GM18951 (cell line): ENCODE measurements around the gene TNNC1.

Experiments
- POLR2A ChIP-seq: IDR thresholded peaks from 4 replicates; pipeline ENCODE4 v1.6.1; 2011; ENCODE audit warnings: mild to moderate bottlenecking; ENCODE audit not compliant: insufficient read length, insufficient read depth; ENCODE audit errors: extremely low read depth
- in situ Hi-C: fragments of 300-500 bp; cut with MboI; formaldehyde crosslinking; loops from one replicate; pipeline ENCODE4 v1.12.0; 2022; ENCODE audit warnings: low sequenced_read_pairs, mixed read lengths, inconsistent platforms; ENCODE audit not compliant: unreplicated experiment

Gene TNNC1

DNA sequence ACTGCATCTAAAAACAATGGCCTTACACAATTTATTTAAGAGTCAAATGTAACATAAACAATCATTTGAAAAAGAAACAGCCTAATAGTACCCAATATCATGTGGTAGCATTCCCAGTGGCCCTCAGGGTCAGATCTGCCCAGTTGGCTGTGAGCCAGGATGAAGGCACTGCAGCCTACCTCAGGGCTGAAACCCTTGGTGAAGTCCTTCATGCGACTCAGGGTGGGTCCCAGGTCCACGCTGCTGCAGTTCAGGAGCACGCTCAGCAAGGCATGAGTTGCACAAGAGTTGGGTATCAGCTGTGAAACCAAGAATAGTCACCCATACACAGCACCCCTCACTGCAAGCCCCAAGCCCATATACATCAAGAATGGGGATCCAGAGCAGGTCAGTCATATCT, 46.1 kb downstream of the TNNC1 start:
- in situ Hi-C loops: no loop called here
- no peak for TF ChIP-seq POLR2A

DNA sequence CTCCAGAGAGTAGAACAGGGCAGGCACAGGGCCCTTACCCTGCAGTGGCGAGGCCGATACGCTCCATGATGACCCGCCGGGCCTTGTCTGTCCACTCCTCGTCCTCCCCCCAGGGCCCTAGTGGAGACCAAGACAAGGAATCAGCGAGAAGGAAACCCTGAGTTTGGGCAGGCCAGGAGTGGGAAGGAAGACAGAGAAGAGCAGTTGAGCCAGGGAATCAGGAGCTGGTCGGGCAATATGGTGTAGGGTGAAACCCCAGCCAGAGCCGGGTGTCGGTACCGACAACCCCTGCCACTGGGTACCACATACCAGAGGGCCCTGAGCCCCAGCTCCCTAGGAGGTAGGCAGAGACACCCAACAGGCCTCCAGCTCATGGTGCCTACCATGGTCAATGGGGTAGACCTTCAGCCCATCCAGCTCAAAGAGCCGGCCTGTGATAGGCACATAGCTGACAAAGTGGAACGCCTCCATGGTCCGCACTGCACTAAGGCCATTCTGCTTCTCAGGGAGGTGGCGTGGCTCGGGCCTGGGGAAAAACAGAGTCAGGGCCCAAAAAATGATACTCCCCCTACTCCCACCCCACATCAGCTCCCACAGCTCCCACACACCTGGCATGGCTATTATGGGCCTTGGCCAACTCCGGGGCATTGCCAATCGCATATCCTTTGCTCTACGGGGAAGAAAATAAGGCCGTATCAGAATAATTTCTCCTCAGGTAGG, 46.9 kb downstream of the TNNC1 start:
- TF ChIP-seq POLR2A: no peak

DNA sequence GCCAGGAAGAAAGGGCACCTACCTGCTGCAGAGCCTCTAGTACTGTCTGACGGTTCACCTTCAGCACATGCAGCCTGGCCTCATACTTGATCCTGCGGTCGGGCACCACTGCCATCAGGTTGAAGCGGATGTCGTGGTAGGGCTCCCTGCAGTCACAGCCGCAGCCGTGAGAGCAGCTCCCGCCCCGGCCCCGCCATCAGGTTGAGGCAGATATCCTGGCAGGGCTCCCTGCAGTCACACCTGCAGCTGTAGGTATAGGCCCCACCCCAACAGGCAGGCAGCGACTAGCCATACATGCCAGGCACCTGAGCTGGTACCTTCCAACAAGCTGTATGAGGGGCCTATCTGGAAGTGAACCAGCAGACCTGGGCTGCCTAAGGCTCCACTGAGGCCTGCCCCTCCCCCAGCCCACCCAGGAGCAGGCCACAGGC, 47.6 kb downstream of the TNNC1 start:
- in situ Hi-C loops: no loop called here
- no peak for TF ChIP-seq POLR2A

More for the DNA sequence above, 46.9 kb downstream of the TNNC1 start:
- in situ Hi-C loops: no loop called here

DNA sequence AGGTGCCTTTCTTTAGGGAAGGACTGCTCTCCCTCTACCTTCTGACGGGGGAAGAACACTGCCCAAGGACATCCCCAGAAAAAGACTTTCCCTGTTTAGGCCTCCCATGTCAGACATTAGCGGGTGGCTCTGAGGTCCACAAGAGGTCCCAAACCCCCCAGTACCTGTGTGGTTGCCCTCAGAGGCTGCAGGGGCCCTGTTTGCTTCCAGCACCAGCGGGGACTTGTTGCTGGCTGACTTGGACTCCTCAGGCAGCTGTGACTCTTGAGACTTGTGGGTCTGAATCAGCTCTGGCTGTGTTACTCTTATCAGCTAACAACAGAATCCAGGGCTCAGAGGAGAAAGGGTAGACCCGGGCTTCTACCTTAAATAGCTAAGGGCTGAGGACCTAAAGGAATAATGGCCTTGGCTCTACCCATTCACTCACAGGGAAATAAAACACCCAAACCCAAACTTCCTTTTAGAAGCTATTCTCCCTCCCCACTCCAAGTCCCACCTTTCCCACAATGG, 48.2 kb downstream of the TNNC1 start:
- in situ Hi-C loops: no loop called here
- no peak for TF ChIP-seq POLR2A

DNA sequence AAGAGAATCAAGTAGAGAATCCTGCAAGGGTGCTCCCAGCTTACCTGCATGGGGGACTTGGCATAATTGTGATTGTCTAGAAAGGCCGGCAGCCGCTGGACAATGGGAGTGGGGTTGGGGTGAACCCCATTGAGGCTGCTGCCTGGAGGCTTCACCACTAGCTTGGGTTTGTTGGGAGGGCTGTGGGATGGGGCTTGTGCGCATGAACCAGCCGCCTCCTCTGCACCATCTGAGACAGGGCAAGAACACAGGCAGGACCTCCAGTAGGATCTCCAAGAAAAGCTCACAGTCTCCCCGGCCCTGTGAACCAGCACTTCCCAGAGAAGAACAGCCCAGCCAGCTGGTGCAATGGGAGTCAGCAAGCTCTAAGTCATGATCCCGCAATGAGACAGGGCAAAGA, 48.8 kb downstream of the TNNC1 start:
- in situ Hi-C loops: no loop called here
- TF ChIP-seq POLR2A: no peak

DNA sequence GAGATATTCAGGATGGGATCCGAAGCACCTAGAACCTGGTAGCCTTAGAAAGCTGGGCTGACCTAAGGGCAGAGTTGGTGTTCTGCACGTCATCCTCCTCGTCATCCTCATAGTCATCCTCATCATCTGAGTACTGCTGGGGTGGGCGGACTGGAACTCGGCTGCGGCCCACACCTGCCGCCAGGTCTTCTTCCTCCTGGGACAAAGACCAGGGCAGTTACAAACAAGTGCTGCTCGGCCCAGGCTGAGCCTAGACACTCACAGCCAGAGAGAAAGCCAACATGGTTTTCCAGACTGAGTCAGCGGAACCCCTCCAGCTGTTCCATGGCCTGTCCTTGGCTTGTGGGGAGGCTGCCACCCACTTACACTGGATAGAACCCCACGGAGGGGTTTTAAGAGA, 49.5 kb downstream of the TNNC1 start:
- no peak for TF ChIP-seq POLR2A
- in situ Hi-C loops: no loop called here

DNA sequence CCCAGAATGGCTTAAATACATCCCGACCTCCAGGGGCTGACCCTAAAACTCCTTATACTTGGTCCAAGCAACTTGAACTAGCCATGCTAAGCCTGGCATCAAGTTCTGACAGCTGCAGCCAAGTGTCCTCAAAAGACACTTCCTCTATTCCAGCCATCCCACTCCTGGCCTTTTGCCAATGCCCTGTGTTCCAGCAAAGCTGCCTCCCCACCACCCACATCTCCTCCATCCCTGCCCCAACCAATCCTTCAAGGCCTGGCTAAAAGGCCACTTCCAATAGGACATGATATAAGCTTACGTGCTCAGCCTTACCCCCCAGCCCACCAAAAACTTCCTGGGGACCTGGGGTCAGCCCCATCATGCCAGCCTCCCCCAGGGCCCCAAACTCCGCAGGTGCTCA, 49.9 kb downstream of the TNNC1 start:
- in situ Hi-C loops: no loop called here
- no peak for TF ChIP-seq POLR2A

DNA sequence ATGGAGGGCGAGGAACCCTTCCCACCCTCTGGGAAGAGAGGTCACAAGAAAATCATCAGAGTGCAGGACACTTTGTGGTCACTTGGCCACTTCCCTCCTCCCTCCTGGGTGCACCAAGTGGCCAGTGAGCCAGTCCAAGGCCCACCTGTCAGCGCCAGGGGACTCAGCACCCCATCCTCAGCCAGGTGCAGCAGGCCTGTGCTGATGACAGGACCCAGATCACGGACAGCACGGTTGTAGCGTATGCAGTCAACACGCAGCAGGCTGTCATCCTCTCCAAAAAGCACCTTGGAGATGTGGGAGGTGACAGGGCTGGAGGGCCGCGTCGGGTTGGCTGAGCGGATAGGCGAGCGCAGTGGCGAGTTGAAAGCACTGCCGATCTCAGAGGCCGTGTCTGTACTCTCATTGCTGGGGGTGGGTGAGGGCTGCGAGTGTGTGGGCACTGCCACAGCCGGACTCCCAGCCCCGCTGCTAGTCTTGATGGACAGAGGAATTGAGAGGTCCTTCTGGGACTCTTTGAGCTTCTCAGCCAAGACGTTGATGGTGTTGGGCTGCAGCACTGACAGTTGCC, 50.5 kb downstream of the TNNC1 start:
- in situ Hi-C loops: no loop called here
- TF ChIP-seq POLR2A: no peak

DNA sequence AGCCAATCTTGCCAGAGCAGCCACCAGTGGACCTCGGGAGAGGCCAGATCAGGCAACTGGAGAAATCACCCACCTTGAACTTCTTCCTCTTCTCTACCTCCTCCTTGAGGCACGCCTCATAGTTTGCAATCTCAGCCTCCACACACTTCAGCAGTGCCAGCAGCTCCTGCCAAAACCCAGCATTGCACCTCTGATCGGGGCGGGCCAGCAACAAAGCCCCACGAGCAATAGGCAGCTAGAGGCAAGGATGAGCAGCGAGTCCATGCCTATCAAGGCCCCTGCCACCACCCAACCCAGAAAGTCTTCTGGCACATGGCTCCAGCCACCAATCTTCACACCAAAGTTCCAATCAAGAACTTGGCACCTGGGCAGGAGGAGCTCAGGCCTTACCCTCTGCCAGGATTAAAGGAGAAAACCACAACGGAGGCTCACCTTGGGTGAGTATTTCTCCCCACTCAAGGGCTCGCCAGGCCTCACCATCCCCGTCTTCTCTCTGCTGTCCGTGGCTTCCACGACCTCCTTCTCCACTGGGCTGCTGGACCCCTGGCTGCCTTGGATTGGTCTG, 51.1 kb downstream of the TNNC1 start:
- no peak for TF ChIP-seq POLR2A

DNA sequence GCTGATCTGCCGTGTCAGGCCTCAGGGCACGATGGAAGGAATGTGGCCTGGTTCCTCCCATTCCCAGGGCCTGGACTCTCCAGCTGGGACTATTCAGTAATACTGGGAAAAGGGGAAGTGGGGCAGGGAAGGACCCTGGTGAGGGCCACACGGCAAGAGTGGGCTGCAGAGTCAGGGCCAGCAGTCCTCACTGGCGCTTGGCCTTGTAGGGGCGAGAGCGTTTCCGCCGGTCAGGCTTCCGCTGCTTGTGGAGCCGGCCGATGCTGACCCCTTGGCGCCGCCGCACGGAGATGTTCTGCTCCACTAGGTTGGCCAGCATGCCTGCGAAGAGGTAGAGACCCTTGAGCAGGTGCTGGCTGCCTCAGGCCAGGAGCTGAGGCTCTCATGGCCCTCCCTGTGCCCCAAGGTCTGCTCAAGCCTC, 51.7 kb downstream of the TNNC1 start:
- in situ Hi-C loops: no loop called here
- no peak for TF ChIP-seq POLR2A

More for the DNA sequence above, 51.1 kb downstream of the TNNC1 start:
- in situ Hi-C loops: no loop called here

DNA sequence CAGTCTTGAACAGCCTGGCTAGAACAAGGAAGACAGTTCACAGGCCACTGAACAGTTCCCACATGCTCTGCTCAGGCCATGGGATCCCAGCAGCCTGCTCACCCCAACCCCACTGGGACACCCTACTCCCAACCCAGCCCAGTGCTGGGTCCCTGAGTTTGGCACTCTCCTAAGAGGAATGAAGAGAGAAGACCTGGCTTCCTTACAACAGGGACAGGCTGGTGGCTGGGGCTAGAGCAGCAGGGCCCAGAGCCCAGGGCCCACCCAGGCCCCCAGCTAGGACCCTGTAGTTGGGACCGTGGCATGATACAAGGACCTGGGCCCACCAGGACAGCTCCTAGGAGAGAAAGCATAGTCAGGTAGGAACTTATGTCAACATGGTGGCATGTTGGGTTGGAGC, 52.3 kb downstream of the TNNC1 start:
- in situ Hi-C loops: no loop called here
- TF ChIP-seq POLR2A: no peak
